ENCODE data around the gene ANO1.

The ANO1 gene

GRCh38 chr11:70077411-70078094 is 564 bp upstream of the ANO1 start:
- Histone ChIP-seq H3K4me3 (ENCODE audit: low read length) (no peak overlapping the region), H3K27ac (ENCODE audit: low read depth, low read length) (no peak overlapping the region), H3K9me3 (ENCODE audit: control insufficient read depth, insufficient read depth, low read length) (no peaks in the 10 kb centered on the region), H3K27me3 (ENCODE audit: control insufficient read depth, low read length) (peaks cover 15% of the 10 kb centered on the region; the same call in 1 of the 2 replicates), H4K20me1 (ENCODE audit: control insufficient read depth, insufficient read depth, low read depth, low read length) (no peaks in the 10 kb centered on the region), H3K4me2 (ENCODE audit: low read length) (no peak overlapping the region), H3K4me1 (ENCODE audit: control insufficient read depth, low read length) (no peaks in the 10 kb centered on the region), H3K9me2 (replicated peaks; ENCODE audit: control insufficient read depth, low read length) (no peaks in the 10 kb centered on the region), H3F3A (ENCODE audit: control insufficient read depth, insufficient read depth) (no peaks in the 10 kb centered on the region), H3K79me2 (ENCODE audit: control insufficient read depth, low read length) (no peaks in the 10 kb centered on the region), H3K36me3 (ENCODE audit: control insufficient read depth, low read length) (no peaks in the 10 kb centered on the region)
- TF ChIP-seq CTCF (IDR thresholded peaks at IDR 0.05; ENCODE audit: low read depth, low read length, poor library complexity, severe bottlenecking) (no peak), EZH2phosphoT487 (IDR thresholded peaks at IDR 0.05; ENCODE audit: borderline replicate concordance, low read length) (no peak)

DNA sequence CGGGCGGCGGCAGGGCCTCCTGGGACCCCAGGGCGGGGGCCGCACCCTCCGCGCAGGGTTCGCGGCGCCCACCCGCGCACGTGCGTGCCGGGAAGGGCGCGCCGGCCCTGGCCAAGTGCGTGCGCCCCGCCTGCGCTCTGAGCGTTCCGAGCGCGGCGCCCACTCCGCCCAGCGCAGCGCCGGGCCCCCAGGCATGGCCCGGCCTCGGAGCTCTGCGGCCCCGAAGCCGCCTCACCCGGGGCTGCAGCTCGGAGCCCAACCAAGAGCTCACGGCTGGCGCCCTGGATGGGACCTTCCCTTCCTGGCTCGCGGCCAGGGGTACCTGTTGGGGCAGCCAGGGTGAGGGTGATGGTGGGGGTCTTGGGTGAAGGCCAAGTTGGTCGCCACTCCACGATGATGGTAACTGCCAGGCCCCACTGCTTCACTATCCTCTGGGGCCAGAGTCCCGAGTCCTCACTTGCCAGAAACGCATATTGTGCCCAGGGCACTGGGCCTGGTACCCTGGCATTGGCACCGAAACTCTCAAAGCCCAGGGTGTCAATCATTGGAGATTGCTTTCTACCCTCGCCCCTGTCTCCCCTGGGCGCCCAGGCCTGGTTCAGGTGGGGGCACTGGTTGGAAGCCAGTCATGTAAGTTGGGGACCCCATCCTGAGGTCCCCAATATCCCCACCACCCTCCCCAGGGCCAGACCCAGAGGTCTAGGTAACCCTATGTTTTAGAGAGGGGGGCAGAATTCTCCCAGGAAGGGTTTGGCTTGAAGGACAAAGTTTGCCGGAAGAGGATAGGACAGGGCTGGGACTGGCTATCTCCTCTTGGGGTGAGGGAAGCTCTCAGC is 882 bp downstream of the ANO1 start:
- no peaks in the 10 kb centered on the region for H3K36me3 ChIP-seq (ENCODE audit: control insufficient read depth, low read length)
- TF ChIP-seq CTCF (IDR thresholded peaks at IDR 0.05; ENCODE audit: low read depth, low read length, poor library complexity, severe bottlenecking) (no peak), EZH2phosphoT487 (IDR thresholded peaks at IDR 0.05; ENCODE audit: borderline replicate concordance, low read length) (no peak)
- H3K9me2 ChIP-seq (replicated peaks; ENCODE audit: control insufficient read depth, low read length): no peaks in the 10 kb centered on the region
- H3K27me3 ChIP-seq (ENCODE audit: control insufficient read depth, low read length): peaks cover under 1% of the 10 kb centered on the region; the same call in 1 of the 2 replicates
- H3K79me2 ChIP-seq (ENCODE audit: control insufficient read depth, low read length): no peaks in the 10 kb centered on the region
- no peak overlapping the region for H3K4me3 ChIP-seq (ENCODE audit: low read length)
- no peaks in the 10 kb centered on the region for H3F3A ChIP-seq (ENCODE audit: control insufficient read depth, insufficient read depth)
- no peaks in the 10 kb centered on the region for H3K9me3 ChIP-seq (ENCODE audit: control insufficient read depth, insufficient read depth, low read length)
- H3K27ac ChIP-seq (ENCODE audit: low read depth, low read length): no peak overlapping the region
- H3K4me1 ChIP-seq (ENCODE audit: control insufficient read depth, low read length): no peaks in the 10 kb centered on the region
- no peaks in the 10 kb centered on the region for H4K20me1 ChIP-seq (ENCODE audit: control insufficient read depth, insufficient read depth, low read depth, low read length)
- H3K4me2 ChIP-seq (ENCODE audit: low read length): no peak overlapping the region

- no peaks in the 10 kb centered on the region for H3K79me2 ChIP-seq (ENCODE audit: control insufficient read depth, low read length)
- no peak overlapping the region for H3K4me3 ChIP-seq (ENCODE audit: low read length)
- no peaks in the 10 kb centered on the region for H3K9me3 ChIP-seq (ENCODE audit: control insufficient read depth, insufficient read depth, low read length)
- H3K4me1 ChIP-seq (ENCODE audit: control insufficient read depth, low read length): no peaks in the 10 kb centered on the region
- no peaks in the 10 kb centered on the region for H3K27me3 ChIP-seq (ENCODE audit: control insufficient read depth, low read length)
- no peaks in the 10 kb centered on the region for H3K36me3 ChIP-seq (ENCODE audit: control insufficient read depth, low read length)
- H3F3A ChIP-seq (ENCODE audit: control insufficient read depth, insufficient read depth): no peaks in the 10 kb centered on the region
- H3K4me2 ChIP-seq (ENCODE audit: low read length): no peak overlapping the region
- no peaks in the 10 kb centered on the region for H3K9me2 ChIP-seq (replicated peaks; ENCODE audit: control insufficient read depth, low read length)
- TF ChIP-seq CTCF (IDR thresholded peaks at IDR 0.05; ENCODE audit: low read depth, low read length, poor library complexity, severe bottlenecking): no peak
- TF ChIP-seq EZH2phosphoT487 (IDR thresholded peaks at IDR 0.05; ENCODE audit: borderline replicate concordance, low read length): no peak
- no peaks in the 10 kb centered on the region for H4K20me1 ChIP-seq (ENCODE audit: control insufficient read depth, insufficient read depth, low read depth, low read length)
- no peak overlapping the region for H3K27ac ChIP-seq (ENCODE audit: low read depth, low read length)
These were observed 1.6 kb downstream of the ANO1 start for GRCh38 chr11:70079691-70080090.
